Measurements from ENCODE around the gene TPRN.

Gene TPRN

DNA sequence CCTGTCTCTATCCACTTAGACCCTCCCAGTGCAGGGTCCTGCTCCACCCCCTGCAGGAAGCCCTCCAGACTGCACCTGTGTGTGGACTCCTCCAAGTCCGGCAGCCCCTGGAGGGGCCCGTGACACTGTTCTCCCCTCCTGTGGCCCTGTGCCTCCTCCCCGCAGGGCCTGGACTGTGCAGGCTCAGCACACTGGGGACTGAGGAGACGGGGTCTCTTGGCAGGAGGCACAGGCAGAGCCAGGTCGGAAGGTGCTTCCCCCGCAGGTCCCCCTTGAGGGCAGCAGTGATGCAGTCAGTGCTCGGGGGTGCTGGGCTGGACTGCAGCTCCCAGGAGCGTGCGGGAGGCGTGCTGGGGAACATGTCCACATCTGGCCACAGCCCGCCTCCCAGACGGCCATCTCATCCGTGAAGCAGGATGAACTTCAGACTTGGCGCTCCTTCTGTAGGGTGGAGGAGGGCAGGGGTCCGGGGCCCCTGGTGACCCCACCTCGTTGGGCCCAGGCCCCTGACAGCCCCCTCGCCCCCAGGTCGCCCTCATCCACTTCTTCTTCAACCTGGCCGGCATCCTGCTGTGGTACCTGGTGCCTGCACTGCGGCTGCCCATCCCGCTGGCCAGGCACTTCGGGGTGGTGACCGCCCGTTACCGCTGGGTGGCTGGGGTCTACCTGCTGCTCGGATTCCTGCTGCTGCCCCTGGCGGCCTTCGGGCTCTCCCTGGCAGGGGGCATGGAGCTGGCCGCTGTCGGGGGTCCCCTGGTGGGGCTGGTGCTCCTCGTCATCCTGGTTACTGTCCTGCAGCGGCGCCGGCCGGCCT lies 35.1 kb upstream of the TPRN start:
- Histone ChIP-seq H4K20me1 (ENCODE audit: insufficient read depth, low read length) (no peaks in the 10 kb centered on the region), H3K4me2 (ENCODE audit: low read length) (no peak overlapping the region; the same call in 1 of the 2 replicates), H3K4me1 (ENCODE audit: insufficient read depth, low read length, severe bottlenecking) (peaks cover 19% of the 10 kb centered on the region), H3F3A (ENCODE audit: insufficient read depth, low read length) (no peaks in the 10 kb centered on the region), H3K9ac (ENCODE audit: low read length) (no peak overlapping the region), H3K9me2 (ENCODE audit: low read depth, low read length) (no peaks in the 10 kb centered on the region), H3K9me3 (ENCODE audit: low read length) (no peaks in the 10 kb centered on the region), H3K4me3 (ENCODE audit: low read depth, low read length, poor library complexity, severe bottlenecking) (no peak overlapping the region), H2AFZ (ENCODE audit: low read length) (no peak overlapping the region), H3K36me3 (ENCODE audit: insufficient read depth, low read length) (no peaks in the 10 kb centered on the region), H3K27ac (ENCODE audit: low read depth, low read length, poor library complexity, severe bottlenecking) (no peak overlapping the region), H3K79me2 (ENCODE audit: insufficient read depth, low read length) (no peaks in the 10 kb centered on the region), H3K27me3 (ENCODE audit: insufficient read depth, low read length) (peaks cover 5% of the 10 kb centered on the region; the same call in 1 of the 2 replicates)
- TF ChIP-seq, protein P1, sequence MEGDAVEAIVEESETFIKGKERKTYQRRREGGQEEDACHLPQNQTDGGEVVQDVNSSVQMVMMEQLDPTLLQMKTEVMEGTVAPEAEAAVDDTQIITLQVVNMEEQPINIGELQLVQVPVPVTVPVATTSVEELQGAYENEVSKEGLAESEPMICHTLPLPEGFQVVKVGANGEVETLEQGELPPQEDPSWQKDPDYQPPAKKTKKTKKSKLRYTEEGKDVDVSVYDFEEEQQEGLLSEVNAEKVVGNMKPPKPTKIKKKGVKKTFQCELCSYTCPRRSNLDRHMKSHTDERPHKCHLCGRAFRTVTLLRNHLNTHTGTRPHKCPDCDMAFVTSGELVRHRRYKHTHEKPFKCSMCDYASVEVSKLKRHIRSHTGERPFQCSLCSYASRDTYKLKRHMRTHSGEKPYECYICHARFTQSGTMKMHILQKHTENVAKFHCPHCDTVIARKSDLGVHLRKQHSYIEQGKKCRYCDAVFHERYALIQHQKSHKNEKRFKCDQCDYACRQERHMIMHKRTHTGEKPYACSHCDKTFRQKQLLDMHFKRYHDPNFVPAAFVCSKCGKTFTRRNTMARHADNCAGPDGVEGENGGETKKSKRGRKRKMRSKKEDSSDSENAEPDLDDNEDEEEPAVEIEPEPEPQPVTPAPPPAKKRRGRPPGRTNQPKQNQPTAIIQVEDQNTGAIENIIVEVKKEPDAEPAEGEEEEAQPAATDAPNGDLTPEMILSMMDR (IDR thresholded peaks at IDR 0.05; ENCODE audit: low read length): peak; percentile 24; the same call in 1 of the 2 replicates
- TF ChIP-seq EZH2 (IDR thresholded peaks at IDR 0.05; ENCODE audit: borderline replicate concordance, low read length): no peak

DNA sequence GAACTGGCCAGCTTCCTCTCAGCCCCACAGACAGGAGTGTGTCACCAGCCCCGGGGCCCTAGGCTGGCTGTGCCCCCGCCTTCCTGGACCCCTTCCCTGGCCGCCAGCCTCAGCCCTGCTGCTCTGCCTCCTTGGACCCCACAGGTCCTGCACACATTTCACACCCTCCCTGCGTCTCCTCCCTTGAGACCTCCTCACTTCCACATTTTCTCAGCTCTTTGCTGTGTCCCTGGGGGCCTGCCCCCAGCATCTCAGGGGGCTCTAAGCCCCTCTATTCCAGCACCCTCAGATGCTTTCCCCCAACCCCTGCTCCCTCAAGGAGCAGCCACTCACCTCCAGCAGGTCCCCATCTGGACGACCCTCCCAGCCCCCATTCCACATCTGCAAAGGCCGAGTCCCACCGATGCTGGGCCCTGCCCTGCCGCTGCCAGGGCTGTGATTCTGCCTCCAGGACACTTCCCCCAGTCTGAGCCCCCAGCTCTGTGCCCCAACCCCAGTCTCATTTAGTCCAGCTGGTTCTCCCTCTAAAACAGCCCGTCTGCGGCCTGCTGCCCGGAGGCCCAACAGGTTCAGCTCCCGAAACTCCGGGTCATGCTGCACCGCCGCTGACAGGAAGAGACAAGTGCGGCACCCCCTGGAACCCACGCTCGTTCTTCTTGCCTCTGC lies 34.4 kb upstream of the TPRN start:
- Histone ChIP-seq H4K20me1 (ENCODE audit: insufficient read depth, low read length) (no peaks in the 10 kb centered on the region), H3K4me2 (ENCODE audit: low read length) (no peak overlapping the region), H3K4me1 (ENCODE audit: insufficient read depth, low read length, severe bottlenecking) (peaks cover 19% of the 10 kb centered on the region), H3K79me2 (ENCODE audit: insufficient read depth, low read length) (no peaks in the 10 kb centered on the region), H3K9ac (ENCODE audit: low read length) (no peak overlapping the region), H3K27ac (ENCODE audit: low read depth, low read length, poor library complexity, severe bottlenecking) (no peak overlapping the region), H3K36me3 (ENCODE audit: insufficient read depth, low read length) (no peaks in the 10 kb centered on the region), H3K9me2 (ENCODE audit: low read depth, low read length) (no peaks in the 10 kb centered on the region), H3K4me3 (ENCODE audit: low read depth, low read length, poor library complexity, severe bottlenecking) (no peak overlapping the region), H3K9me3 (ENCODE audit: low read length) (no peaks in the 10 kb centered on the region), H2AFZ (ENCODE audit: low read length) (no peak overlapping the region), H3K27me3 (ENCODE audit: insufficient read depth, low read length) (peaks cover 9% of the 10 kb centered on the region; the same call in 1 of the 2 replicates), H3F3A (ENCODE audit: insufficient read depth, low read length) (no peaks in the 10 kb centered on the region)
- no peak for TF ChIP-seq EZH2 (IDR thresholded peaks at IDR 0.05; ENCODE audit: borderline replicate concordance, low read length)
- TF ChIP-seq, protein P1 (IDR thresholded peaks at IDR 0.05; ENCODE audit: low read length): no peak

DNA sequence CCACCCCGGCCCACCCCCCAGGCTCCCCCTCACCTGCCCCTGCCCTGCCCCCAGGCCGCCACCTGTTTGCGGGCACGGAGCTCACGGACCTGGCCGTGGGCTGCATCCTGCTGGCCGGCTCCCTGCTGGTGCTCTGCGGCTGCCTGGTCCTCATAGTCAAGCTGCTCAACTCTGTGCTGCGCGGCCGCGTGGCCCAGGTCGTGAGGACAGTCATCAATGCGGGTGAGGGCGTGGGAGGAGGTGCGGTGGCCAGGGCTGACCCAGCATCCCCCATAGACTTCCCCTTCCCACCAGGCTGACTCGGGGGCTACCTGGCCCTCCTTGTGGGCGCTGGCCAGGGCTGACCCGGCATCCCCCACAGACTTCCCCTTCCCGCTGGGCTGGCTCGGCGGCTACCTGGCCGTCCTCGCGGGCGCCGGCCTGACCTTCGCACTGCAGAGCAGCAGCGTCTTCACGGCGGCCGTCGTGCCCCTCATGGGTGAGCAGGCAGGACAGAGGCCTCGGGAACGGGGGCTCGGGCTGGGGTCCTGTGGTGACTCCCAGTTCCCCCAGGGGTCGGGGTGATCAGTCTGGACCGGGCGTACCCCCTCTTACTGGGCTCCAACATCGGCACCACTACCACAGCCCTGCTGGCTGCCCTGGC lies 33.6 kb upstream of the TPRN start:
- Histone ChIP-seq H3F3A (ENCODE audit: insufficient read depth, low read length) (no peaks in the 10 kb centered on the region), H3K79me2 (ENCODE audit: insufficient read depth, low read length) (no peaks in the 10 kb centered on the region), H3K9ac (ENCODE audit: low read length) (no peak overlapping the region), H2AFZ (ENCODE audit: low read length) (no peak overlapping the region), H4K20me1 (ENCODE audit: insufficient read depth, low read length) (no peaks in the 10 kb centered on the region), H3K4me2 (ENCODE audit: low read length) (no peak overlapping the region), H3K9me2 (ENCODE audit: low read depth, low read length) (no peaks in the 10 kb centered on the region), H3K9me3 (ENCODE audit: low read length) (no peaks in the 10 kb centered on the region), H3K27ac (ENCODE audit: low read depth, low read length, poor library complexity, severe bottlenecking) (no peak overlapping the region), H3K36me3 (ENCODE audit: insufficient read depth, low read length) (no peaks in the 10 kb centered on the region), H3K27me3 (ENCODE audit: insufficient read depth, low read length) (peaks cover 9% of the 10 kb centered on the region; the same call in 1 of the 2 replicates), H3K4me1 (ENCODE audit: insufficient read depth, low read length, severe bottlenecking) (peaks cover 14% of the 10 kb centered on the region), H3K4me3 (ENCODE audit: low read depth, low read length, poor library complexity, severe bottlenecking) (no peak overlapping the region)
- TF ChIP-seq, protein P1 (IDR thresholded peaks at IDR 0.05; ENCODE audit: low read length): no peak
- TF ChIP-seq EZH2 (IDR thresholded peaks at IDR 0.05; ENCODE audit: borderline replicate concordance, low read length): no peak

Data from OCI-LY1 (cell line).